Activated CD4-positive, alpha-beta T cell treated with anti-CD3 and anti-CD28 coated beads, Interleukin-2, amount 10 ng/mL, durations not matched to agents 24 days and 14 days (primary cell): Measurements from ENCODE around the gene SEC14L2. TPM values are rescaled to one million over a fixed set of nuclear protein-coding genes. Genes with fewer than 3 reads are reported as not detected.
"Not testable (repeated sequence)": the region's sequence is repeated elsewhere in the genome, so short reads cannot be mapped to it uniquely, and the experiment has no call there.

Experiments used
- DNase-seq: peaks from one replicate; pipeline ENCODE4 v3.0.0; 2022
- H3K27ac Mint-ChIP-seq: one replicate; pipeline ENCODE4 v1.8.0; 2022; ENCODE audit warnings: mild to moderate bottlenecking, mixed read lengths
- H3K27me3 Mint-ChIP-seq: one replicate; pipeline ENCODE4 v1.8.0; 2022; ENCODE audit warnings: mixed read lengths
- H3K36me3 Mint-ChIP-seq: one replicate; pipeline ENCODE4 v1.8.0; 2022; ENCODE audit warnings: low read depth, mild to moderate bottlenecking, mixed read lengths
- H3K4me1 Mint-ChIP-seq: one replicate; pipeline ENCODE4 v1.8.0; 2021; ENCODE audit warnings: mixed read lengths
- H3K4me3 Mint-ChIP-seq: one replicate; pipeline ENCODE4 v1.8.0; 2022; ENCODE audit warnings: mild to moderate bottlenecking, moderate library complexity, mixed read lengths
- H3K9me3 Mint-ChIP-seq: one replicate; pipeline ENCODE4 v1.8.0; 2021; ENCODE audit warnings: mixed read lengths
- intact Hi-C: fragments of 100-400 bp; cut with micrococcal nuclease; formaldehyde crosslinking; loops from one replicate; pipeline ENCODE4 v1.15.1; 2023
- total RNA-seq: library from RNA; stranded (reverse); gene quantifications from 2 replicates; pipeline ENCODE4 v1.2.3, GENCODE V29; 2022

The SEC14L2 gene
- total RNA-seq, 1 donor from 2014 or later = 26.7 TPM

GRCh38 chr22:30452861-30453260 is 56.0 kb downstream of the SEC14L2 start:
- H3K4me3 Mint-ChIP-seq = no peak overlapping the region
- no peaks in the 10 kb centered on the region for H3K9me3 Mint-ChIP-seq
- peaks cover 4% of the 10 kb centered on the region for H3K27me3 Mint-ChIP-seq
- DNase-seq = no peak
- no peaks in the 10 kb centered on the region for H3K36me3 Mint-ChIP-seq
- no peak overlapping the region for H3K27ac Mint-ChIP-seq
- H3K4me1 Mint-ChIP-seq = no peaks in the 10 kb centered on the region
- intact Hi-C loops = no loop called here

- no peaks in the 10 kb centered on the region for H3K9me3 Mint-ChIP-seq
- intact Hi-C loops = no loop called here
- no peak overlapping the region for H3K27ac Mint-ChIP-seq
- peak; percentile 75 for DNase-seq
- H3K27me3 Mint-ChIP-seq = peaks cover 4% of the 10 kb centered on the region
- no peaks in the 10 kb centered on the region for H3K4me1 Mint-ChIP-seq
- H3K4me3 Mint-ChIP-seq = no peak overlapping the region
- H3K36me3 Mint-ChIP-seq = no peaks in the 10 kb centered on the region
These were observed 57.1 kb downstream of the SEC14L2 start for GRCh38 chr22:30453731-30454510.

GRCh38 chr22:30455075-30455840 is 58.4 kb downstream of the SEC14L2 start:
- Mint-ChIP-seq H3K27ac (no peak overlapping the region), H3K36me3 (no peaks in the 10 kb centered on the region), H3K9me3 (no peaks in the 10 kb centered on the region), H3K4me3 (no peak overlapping the region), H3K4me1 (peaks cover 8% of the 10 kb centered on the region), H3K27me3 (peaks cover 4% of the 10 kb centered on the region)
- intact Hi-C loops = no loop called here
- no peak for DNase-seq

- Mint-ChIP-seq H3K36me3 (no peaks in the 10 kb centered on the region), H3K27me3 (no peaks in the 10 kb centered on the region), H3K27ac (no peak overlapping the region), H3K9me3 (no peaks in the 10 kb centered on the region), H3K4me1 (peaks cover 8% of the 10 kb centered on the region), H3K4me3 (no peak overlapping the region)
- intact Hi-C loops = no loop called here
- no peak for DNase-seq
These were observed 61.2 kb downstream of the SEC14L2 start for GRCh38 chr22:30457981-30458380.

- H3K27ac Mint-ChIP-seq = no peak overlapping the region
- no peaks in the 10 kb centered on the region for H3K36me3 Mint-ChIP-seq
- DNase-seq = peak; percentile 86
- peaks cover 8% of the 10 kb centered on the region for H3K4me1 Mint-ChIP-seq
- no peaks in the 10 kb centered on the region for H3K27me3 Mint-ChIP-seq
- no peak overlapping the region for H3K4me3 Mint-ChIP-seq
- H3K9me3 Mint-ChIP-seq = no peaks in the 10 kb centered on the region
- intact Hi-C loops = no loop called here
These were observed 62.6 kb downstream of the SEC14L2 start for GRCh38 chr22:30459181-30460052.

- intact Hi-C loops = no loop called here
- Mint-ChIP-seq H3K4me1 (peaks cover 8% of the 10 kb centered on the region), H3K4me3 (no peak overlapping the region), H3K27me3 (peaks cover 4% of the 10 kb centered on the region), H3K27ac (no peak overlapping the region), H3K9me3 (peaks cover 7% of the 10 kb centered on the region), H3K36me3 (no peaks in the 10 kb centered on the region)
- no peak for DNase-seq
These were observed 63.3 kb downstream of the SEC14L2 start for GRCh38 chr22:30460147-30460546.

- H3K4me3 Mint-ChIP-seq, DNase-seq, H3K36me3 Mint-ChIP-seq, H3K27ac Mint-ChIP-seq, H3K4me1 Mint-ChIP-seq, intact Hi-C loops, H3K27me3 Mint-ChIP-seq: not testable (repeated sequence)
- peaks cover 11% of the 10 kb centered on the region for H3K9me3 Mint-ChIP-seq
These were observed 63.7 kb downstream of the SEC14L2 start for GRCh38 chr22:30460555-30460954.

GRCh38 chr22:30469165-30469564 is 72.3 kb downstream of the SEC14L2 start:
- DNase-seq = no peak
- Mint-ChIP-seq H3K27me3 (peaks cover 14% of the 10 kb centered on the region), H3K4me3 (no peak overlapping the region), H3K27ac (no peak overlapping the region), H3K9me3 (peaks cover 13% of the 10 kb centered on the region), H3K36me3 (no peaks in the 10 kb centered on the region), H3K4me1 (peaks cover 8% of the 10 kb centered on the region)
- intact Hi-C loops = no loop called here

- peaks cover 14% of the 10 kb centered on the region for H3K27me3 Mint-ChIP-seq
- H3K27ac Mint-ChIP-seq = no peak overlapping the region
- intact Hi-C loops = no loop called here
These were observed 73.8 kb downstream of the SEC14L2 start for GRCh38 chr22:30470655-30471054.

GRCh38 chr22:30471616-30472318 is 74.9 kb downstream of the SEC14L2 start, which contains the start of gene SEC14L3:
Gene SEC14L3 (minus strand): TSS chr22:30472017. CDS start chr22:30471958, 59 bp downstream.
- no peaks in the 10 kb centered on the region for H3K36me3 Mint-ChIP-seq
- no peaks in the 10 kb centered on the region for H3K9me3 Mint-ChIP-seq
- intact Hi-C loops = no loop called here
- peaks cover 8% of the 10 kb centered on the region for H3K4me1 Mint-ChIP-seq
- DNase-seq = no peak
- H3K27me3 Mint-ChIP-seq = peaks cover 15% of the 10 kb centered on the region
- H3K27ac Mint-ChIP-seq = no peak within 1 kb of the TSS
- H3K4me3 Mint-ChIP-seq = no peak within 1 kb of the TSS

More at GRCh38 chr22:30470655-30471054, 73.8 kb downstream of the SEC14L2 start:
- Mint-ChIP-seq H3K36me3 (no peaks in the 10 kb centered on the region), H3K4me3 (no peak overlapping the region), H3K9me3 (peaks cover 2% of the 10 kb centered on the region), H3K4me1 (peaks cover 8% of the 10 kb centered on the region)
- DNase-seq = no peak

GRCh38 chr22:30472994-30473720 is 76.3 kb downstream of the SEC14L2 start:
- intact Hi-C loops = no loop called here
- Mint-ChIP-seq H3K27me3 (peaks cover 15% of the 10 kb centered on the region), H3K36me3 (no peaks in the 10 kb centered on the region), H3K9me3 (no peaks in the 10 kb centered on the region), H3K4me1 (peaks cover 8% of the 10 kb centered on the region), H3K27ac (no peak overlapping the region), H3K4me3 (no peak overlapping the region)
- DNase-seq = no peak

- Mint-ChIP-seq H3K9me3 (no peaks in the 10 kb centered on the region), H3K4me1 (peaks cover 8% of the 10 kb centered on the region), H3K36me3 (no peaks in the 10 kb centered on the region), H3K27ac (no peak overlapping the region), H3K4me3 (no peak overlapping the region), H3K27me3 (peaks cover 15% of the 10 kb centered on the region)
- intact Hi-C loops = no loop called here
- no peak for DNase-seq
These were observed 77.3 kb downstream of the SEC14L2 start for GRCh38 chr22:30474121-30474520.
